ENCODE results near the gene INTS3.

Gene INTS3, protein sequence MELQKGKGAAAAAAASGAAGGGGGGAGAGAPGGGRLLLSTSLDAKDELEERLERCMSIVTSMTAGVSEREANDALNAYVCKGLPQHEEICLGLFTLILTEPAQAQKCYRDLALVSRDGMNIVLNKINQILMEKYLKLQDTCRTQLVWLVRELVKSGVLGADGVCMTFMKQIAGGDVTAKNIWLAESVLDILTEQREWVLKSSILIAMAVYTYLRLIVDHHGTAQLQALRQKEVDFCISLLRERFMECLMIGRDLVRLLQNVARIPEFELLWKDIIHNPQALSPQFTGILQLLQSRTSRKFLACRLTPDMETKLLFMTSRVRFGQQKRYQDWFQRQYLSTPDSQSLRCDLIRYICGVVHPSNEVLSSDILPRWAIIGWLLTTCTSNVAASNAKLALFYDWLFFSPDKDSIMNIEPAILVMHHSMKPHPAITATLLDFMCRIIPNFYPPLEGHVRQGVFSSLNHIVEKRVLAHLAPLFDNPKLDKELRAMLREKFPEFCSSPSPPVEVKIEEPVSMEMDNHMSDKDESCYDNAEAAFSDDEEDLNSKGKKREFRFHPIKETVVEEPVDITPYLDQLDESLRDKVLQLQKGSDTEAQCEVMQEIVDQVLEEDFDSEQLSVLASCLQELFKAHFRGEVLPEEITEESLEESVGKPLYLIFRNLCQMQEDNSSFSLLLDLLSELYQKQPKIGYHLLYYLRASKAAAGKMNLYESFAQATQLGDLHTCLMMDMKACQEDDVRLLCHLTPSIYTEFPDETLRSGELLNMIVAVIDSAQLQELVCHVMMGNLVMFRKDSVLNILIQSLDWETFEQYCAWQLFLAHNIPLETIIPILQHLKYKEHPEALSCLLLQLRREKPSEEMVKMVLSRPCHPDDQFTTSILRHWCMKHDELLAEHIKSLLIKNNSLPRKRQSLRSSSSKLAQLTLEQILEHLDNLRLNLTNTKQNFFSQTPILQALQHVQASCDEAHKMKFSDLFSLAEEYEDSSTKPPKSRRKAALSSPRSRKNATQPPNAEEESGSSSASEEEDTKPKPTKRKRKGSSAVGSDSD

GRCh38 chr1:153727463-153728304 is at the start of gene INTS3:
Gene INTS3, plus strand, starts transcription at chr1:153728050. Its CDS starts 585 bp downstream, at chr1:153728635.
- DNase-seq = peak; percentile 98

DNA sequence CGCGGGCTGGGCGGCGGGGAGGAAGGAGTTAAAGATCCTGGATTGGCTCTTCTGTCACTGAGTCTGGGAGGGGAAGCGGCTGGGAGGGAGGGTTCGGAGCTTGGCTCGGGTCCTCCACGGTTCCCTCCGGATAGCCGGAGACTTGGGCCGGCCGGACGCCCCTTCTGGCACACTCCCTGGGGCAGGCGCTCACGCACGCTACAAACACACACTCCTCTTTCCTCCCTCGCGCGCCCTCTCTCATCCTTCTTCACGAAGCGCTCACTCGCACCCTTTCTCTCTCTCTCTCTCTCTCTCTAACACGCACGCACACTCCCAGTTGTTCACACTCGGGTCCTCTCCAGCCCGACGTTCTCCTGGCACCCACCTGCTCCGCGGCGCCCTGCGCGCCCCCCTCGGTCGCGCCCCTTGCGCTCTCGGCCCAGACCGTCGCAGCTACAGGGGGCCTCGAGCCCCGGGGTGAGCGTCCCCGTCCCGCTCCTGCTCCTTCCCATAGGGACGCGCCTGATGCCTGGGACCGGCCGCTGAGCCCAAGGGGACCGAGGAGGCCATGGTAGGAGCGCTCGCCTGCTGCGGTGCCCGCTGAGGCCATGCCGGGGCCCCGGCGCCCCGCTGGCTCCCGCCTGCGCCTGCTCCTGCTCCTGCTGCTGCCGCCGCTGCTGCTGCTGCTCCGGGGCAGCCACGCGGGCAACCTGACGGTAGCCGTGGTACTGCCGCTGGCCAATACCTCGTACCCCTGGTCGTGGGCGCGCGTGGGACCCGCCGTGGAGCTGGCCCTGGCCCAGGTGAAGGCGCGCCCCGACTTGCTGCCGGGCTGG is 49.1 kb upstream of the INTS3 start, which contains the start of gene NPR1:
Gene NPR1, plus strand, starts transcription at position 170 of the 818 bp plus-strand sequence. Its CDS starts 421 bp downstream, at position 591.
- no peak for DNase-seq

GRCh38 chr1:153679337-153680119 is 48.3 kb upstream of the INTS3 start:
- DNase-seq = no peak

- no peak for DNase-seq
Observed at GRCh38 chr1:153680120-153680403, 47.8 kb upstream of the INTS3 start.

DNA sequence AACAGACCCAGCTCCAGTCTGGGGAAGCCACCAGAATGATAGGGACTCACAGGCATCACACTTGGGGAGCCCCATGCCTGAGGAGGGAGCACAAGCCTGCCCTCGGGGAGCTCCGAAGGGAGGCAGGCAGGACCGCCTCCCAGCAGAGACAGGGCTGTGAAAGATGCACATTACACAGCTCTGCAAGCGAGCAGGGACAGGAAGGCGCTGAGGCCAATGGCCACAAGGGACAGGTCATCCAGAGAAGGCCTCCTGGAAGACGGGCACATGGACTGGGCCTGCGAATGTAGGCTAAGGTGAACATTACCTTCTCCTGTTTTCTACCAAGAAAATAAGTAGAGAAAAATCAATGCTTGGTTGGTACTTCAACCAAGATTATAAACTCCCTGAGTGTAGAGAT is 45.1 kb upstream of the INTS3 start:
- no peak for DNase-seq

DNA sequence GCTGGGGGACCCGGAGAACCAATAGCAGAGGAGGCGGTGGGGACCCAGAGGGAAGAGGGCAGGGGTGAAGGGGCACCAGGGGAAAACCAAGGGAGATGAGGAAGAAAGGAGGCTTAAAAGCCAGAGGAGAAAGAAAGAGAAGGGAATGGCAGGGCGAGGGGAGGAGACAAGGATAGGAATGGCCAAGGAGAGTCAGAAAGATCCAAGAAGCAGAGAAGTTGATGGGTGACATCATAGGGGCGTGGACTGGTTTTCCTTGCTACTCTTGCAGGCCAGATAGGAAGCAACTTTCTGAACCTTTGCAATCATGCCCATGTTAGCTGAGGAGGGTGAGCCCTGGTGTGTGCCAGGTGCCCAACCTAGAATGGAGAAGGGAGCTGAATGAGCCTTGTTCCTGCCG is 44.0 kb upstream of the INTS3 start:
- DNase-seq = no peak

- DNase-seq = no peak
Observed at GRCh38 chr1:153684892-153685291, 43.0 kb upstream of the INTS3 start.

- DNase-seq = no peak
Observed at GRCh38 chr1:153685544-153686340, 42.1 kb upstream of the INTS3 start.

GRCh38 chr1:153687346-153688125 is 40.3 kb upstream of the INTS3 start:
- DNase-seq = no peak

- DNase-seq = no peak
Observed at GRCh38 chr1:153688276-153688675, 39.6 kb upstream of the INTS3 start.

- no peak for DNase-seq
Observed at GRCh38 chr1:153688736-153689328, 39.0 kb upstream of the INTS3 start.

DNA sequence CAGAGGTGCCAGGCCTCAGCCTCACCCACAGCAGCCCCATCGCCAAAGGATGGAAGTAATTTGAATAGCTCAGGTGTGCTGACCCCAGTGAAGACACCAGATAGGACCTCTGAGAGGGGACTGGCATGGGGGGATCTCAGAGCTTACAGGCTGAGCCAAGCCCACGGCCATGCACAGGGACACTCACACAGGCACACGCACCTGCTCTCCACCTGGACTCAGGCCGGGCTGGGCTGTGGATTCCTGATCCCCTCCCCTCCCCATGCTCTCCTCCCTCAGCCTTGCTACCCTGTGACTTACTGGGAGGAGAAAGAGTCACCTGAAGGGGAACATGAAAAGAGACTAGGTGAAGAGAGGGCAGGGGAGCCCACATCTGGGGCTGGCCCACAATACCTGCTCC is 34.4 kb upstream of the INTS3 start:
- no peak for DNase-seq

DNA sequence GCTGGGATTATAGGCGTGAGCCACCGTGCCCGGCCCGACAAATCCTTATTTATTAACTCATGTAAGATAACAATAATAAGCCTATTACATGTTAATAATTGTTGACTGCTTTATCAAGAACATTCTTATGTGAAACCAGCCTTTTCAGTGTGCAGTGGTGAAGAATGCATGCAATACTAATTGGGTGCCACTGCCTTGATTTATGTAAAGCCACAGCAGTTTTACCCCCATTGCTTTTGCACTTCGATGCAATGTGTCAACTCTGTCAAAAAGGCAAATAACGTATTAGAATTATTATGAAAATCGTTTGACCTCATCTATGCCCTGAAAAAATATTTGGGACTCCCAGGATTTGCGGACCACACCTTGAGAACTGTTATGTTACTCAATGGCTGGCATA is 31.1 kb upstream of the INTS3 start:
- DNase-seq = no peak

- DNase-seq = no peak
Observed at GRCh38 chr1:153697191-153698019, 30.4 kb upstream of the INTS3 start.

DNA sequence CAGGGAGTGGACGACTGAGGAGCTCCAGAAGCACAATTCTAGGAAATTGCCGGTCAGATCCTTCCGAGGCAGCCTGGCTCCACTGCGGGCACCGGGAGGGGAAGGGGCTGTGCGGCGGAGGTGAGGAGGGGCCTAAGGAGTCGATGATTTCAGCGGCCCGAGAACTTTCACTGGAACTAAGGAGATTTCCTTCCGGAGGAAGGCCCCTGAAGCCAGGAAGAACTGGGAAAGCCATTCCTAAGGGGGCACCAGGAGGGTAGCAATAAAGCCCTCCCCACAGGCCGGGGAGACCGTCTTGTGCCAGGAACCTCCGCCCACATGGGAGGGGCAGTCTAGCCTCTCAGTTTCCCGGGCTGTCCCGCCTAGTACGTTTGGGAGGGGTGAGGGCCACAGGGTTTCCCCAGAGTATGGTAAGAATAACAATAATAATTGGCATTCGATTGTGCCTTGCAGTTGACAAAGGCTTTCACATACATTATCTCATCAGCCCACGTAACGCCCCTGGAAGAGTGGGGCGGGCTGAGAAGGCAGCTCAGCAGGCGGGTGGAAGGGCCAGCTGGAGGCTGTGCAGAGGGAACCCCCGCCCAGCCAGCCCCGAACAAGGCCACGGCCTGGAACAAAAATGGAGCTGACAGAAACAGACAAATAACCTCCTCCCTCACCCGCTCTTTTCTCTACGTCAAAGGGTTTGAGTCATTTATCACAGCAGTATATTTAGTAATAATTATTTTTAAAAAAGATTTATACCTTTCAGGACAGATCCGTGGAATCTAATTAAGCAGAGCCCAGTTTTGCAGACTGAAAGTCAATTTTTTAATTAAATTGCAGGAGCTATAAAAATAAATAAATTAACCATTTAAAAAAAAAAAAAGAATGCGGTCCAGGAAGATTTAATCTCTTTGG is 29.6 kb upstream of the INTS3 start:
- no peak for DNase-seq

GRCh38 chr1:153698923-153699714 is 28.7 kb upstream of the INTS3 start:
- no peak for DNase-seq
